Measurements from ENCODE around the gene CDH5.

The CDH5 gene

DNA sequence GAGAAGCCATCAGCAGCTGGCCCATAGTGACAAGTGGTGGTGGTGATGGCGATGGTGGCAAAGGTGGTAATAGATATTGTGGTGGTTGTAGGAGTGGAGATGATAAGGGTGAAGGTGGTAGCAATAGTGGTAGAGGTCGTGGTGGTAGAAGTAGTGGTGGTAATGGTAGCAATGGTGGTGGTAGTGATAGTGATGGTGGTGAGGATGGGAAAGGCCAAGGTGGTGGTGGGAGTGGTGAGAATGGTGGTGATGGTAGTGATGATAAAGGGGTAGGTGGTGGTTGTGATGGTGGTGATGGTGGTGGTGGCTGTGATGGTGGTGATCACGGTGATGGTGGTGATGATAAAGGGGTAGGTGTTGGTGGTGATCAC, 13.1 kb downstream of the CDH5 start:
- Histone ChIP-seq H3K9me2 (ENCODE audit: low read depth, low read length) (no peaks in the 10 kb centered on the region), H3K27me3 (ENCODE audit: insufficient read depth, low read length) (no peaks in the 10 kb centered on the region), H3K9ac (ENCODE audit: low read length) (no peak overlapping the region), H4K20me1 (ENCODE audit: insufficient read depth, low read length) (no peaks in the 10 kb centered on the region), H3K79me2 (ENCODE audit: insufficient read depth, low read length) (no peaks in the 10 kb centered on the region), H3K4me2 (ENCODE audit: low read length) (no peak overlapping the region), H3F3A (ENCODE audit: insufficient read depth, low read length) (no peaks in the 10 kb centered on the region), H3K27ac (ENCODE audit: low read depth, low read length, poor library complexity, severe bottlenecking) (no peak overlapping the region), H3K36me3 (ENCODE audit: insufficient read depth, low read length) (no peaks in the 10 kb centered on the region), H3K4me3 (ENCODE audit: low read depth, low read length, poor library complexity, severe bottlenecking) (no peak overlapping the region), H3K9me3 (ENCODE audit: low read length) (no peaks in the 10 kb centered on the region), H3K4me1 (ENCODE audit: insufficient read depth, low read length, severe bottlenecking) (no peaks in the 10 kb centered on the region), H2AFZ (ENCODE audit: low read length) (no peak overlapping the region)
- TF ChIP-seq, protein P1, sequence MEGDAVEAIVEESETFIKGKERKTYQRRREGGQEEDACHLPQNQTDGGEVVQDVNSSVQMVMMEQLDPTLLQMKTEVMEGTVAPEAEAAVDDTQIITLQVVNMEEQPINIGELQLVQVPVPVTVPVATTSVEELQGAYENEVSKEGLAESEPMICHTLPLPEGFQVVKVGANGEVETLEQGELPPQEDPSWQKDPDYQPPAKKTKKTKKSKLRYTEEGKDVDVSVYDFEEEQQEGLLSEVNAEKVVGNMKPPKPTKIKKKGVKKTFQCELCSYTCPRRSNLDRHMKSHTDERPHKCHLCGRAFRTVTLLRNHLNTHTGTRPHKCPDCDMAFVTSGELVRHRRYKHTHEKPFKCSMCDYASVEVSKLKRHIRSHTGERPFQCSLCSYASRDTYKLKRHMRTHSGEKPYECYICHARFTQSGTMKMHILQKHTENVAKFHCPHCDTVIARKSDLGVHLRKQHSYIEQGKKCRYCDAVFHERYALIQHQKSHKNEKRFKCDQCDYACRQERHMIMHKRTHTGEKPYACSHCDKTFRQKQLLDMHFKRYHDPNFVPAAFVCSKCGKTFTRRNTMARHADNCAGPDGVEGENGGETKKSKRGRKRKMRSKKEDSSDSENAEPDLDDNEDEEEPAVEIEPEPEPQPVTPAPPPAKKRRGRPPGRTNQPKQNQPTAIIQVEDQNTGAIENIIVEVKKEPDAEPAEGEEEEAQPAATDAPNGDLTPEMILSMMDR (IDR thresholded peaks at IDR 0.05; ENCODE audit: low read length), result no peak
- no peak for TF ChIP-seq EZH2 (IDR thresholded peaks at IDR 0.05; ENCODE audit: borderline replicate concordance, low read length)

DNA sequence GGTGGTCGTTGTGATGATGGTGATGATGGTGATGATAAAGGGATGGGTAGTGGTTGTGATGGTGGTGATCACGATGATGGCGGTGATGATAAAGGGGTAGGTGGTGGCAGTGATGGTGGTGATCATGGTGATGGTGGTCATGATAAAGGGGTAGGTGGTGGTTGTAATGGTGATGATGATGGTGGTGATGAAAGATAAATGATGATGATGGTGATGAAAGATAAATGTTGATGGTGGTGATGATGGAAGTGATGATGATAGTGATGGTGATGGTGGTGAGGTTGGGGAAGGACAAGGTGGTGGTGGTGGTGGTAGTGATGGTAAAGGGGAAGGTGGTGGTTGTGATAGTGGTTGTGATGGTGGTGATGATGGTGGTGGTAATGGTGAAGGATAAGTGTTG, 13.9 kb downstream of the CDH5 start:
- no peak for TF ChIP-seq EZH2 (IDR thresholded peaks at IDR 0.05; ENCODE audit: borderline replicate concordance, low read length)
- TF ChIP-seq, protein P1 (IDR thresholded peaks at IDR 0.05; ENCODE audit: low read length), result no peak
- Histone ChIP-seq H3K36me3 (ENCODE audit: insufficient read depth, low read length) (no peaks in the 10 kb centered on the region), H2AFZ (ENCODE audit: low read length) (no peak overlapping the region), H3K4me2 (ENCODE audit: low read length) (no peak overlapping the region), H3K27ac (ENCODE audit: low read depth, low read length, poor library complexity, severe bottlenecking) (no peak overlapping the region), H3K27me3 (ENCODE audit: insufficient read depth, low read length) (no peaks in the 10 kb centered on the region), H3K9ac (ENCODE audit: low read length) (no peak overlapping the region), H3K79me2 (ENCODE audit: insufficient read depth, low read length) (no peaks in the 10 kb centered on the region), H3K4me1 (ENCODE audit: insufficient read depth, low read length, severe bottlenecking) (no peaks in the 10 kb centered on the region), H3F3A (ENCODE audit: insufficient read depth, low read length) (no peaks in the 10 kb centered on the region), H3K4me3 (ENCODE audit: low read depth, low read length, poor library complexity, severe bottlenecking) (no peak overlapping the region), H4K20me1 (ENCODE audit: insufficient read depth, low read length) (no peaks in the 10 kb centered on the region), H3K9me3 (ENCODE audit: low read length) (no peaks in the 10 kb centered on the region), H3K9me2 (ENCODE audit: low read depth, low read length) (no peaks in the 10 kb centered on the region)

DNA sequence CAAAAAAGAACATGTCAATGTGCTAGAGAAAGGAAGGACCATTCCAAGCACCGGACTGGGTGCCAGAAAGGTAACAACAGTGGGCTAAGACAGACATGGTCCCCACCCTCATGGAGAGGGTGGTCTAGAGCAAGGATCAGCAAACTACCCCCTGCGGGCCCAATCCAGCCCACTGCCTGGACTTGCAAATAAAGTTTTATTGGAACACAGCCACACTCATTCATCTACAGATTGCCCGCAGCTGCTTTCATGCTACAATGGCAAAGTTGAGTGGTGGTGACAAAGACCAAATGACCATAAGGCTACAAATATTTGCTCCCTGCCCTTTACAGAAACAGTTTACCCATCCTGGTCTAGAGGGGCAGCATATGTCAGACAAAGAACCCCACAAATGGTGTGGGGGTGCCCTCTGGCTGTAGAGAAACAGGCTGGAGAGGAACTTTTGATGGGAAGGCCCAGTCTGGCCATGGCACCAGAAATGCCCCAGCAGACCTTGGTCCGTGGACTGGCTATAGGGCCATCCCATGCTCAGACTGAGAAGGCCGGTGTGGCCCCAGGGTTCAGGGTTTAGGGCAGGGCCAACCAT, 15.2 kb downstream of the CDH5 start:
- Histone ChIP-seq H2AFZ (ENCODE audit: low read length) (no peak overlapping the region), H3K4me2 (ENCODE audit: low read length) (no peak overlapping the region), H3K27me3 (ENCODE audit: insufficient read depth, low read length) (no peaks in the 10 kb centered on the region)

More for the DNA sequence above, 15.2 kb downstream of the CDH5 start:
- no peaks in the 10 kb centered on the region for H3K79me2 ChIP-seq (ENCODE audit: insufficient read depth, low read length)
- no peaks in the 10 kb centered on the region for H3K9me3 ChIP-seq (ENCODE audit: low read length)
- H3F3A ChIP-seq (ENCODE audit: insufficient read depth, low read length), result no peaks in the 10 kb centered on the region
- H3K27ac ChIP-seq (ENCODE audit: low read depth, low read length, poor library complexity, severe bottlenecking), result no peak overlapping the region
- H4K20me1 ChIP-seq (ENCODE audit: insufficient read depth, low read length), result no peaks in the 10 kb centered on the region
- TF ChIP-seq, protein P1 (IDR thresholded peaks at IDR 0.05; ENCODE audit: low read length), result no peak
- no peak for TF ChIP-seq EZH2 (IDR thresholded peaks at IDR 0.05; ENCODE audit: borderline replicate concordance, low read length)
- no peaks in the 10 kb centered on the region for H3K36me3 ChIP-seq (ENCODE audit: insufficient read depth, low read length)
- H3K4me1 ChIP-seq (ENCODE audit: insufficient read depth, low read length, severe bottlenecking), result no peaks in the 10 kb centered on the region
- H3K9me2 ChIP-seq (ENCODE audit: low read depth, low read length), result no peaks in the 10 kb centered on the region
- no peak overlapping the region for H3K9ac ChIP-seq (ENCODE audit: low read length)
- H3K4me3 ChIP-seq (ENCODE audit: low read depth, low read length, poor library complexity, severe bottlenecking), result no peak overlapping the region

All from OCI-LY1 (cell line).